Activated CD4-positive, alpha-beta T cell treated with anti-CD3 and anti-CD28 coated beads for 1 hour (primary cell): ENCODE data around the gene RAB10.
"Not testable (repeated sequence)": the region's sequence is repeated elsewhere in the genome, so short reads cannot be mapped to it uniquely, and the experiment has no call there.

ENCODE experiments used
- DNase-seq: peaks from one replicate; pipeline ENCODE4 v3.0.0-alpha.2; 2020

Gene RAB10

GRCh38 chr2:26064846-26065245 lies 31.0 kb downstream of the RAB10 start:
- no peak for DNase-seq

GRCh38 chr2:26067186-26067974 lies 33.5 kb downstream of the RAB10 start:
- DNase-seq = no peak

GRCh38 chr2:26067980-26068507 lies 34.2 kb downstream of the RAB10 start:
- no peak for DNase-seq

- DNase-seq = peak; percentile 19
Measured at GRCh38 chr2:26068602-26069298, 34.9 kb downstream of the RAB10 start.

- no peak for DNase-seq
Measured at GRCh38 chr2:26070730-26071129, 36.8 kb downstream of the RAB10 start.

GRCh38 chr2:26072925-26073768 lies 39.3 kb downstream of the RAB10 start:
- no peak for DNase-seq

- DNase-seq = no peak
Measured at GRCh38 chr2:26073830-26074229, 39.9 kb downstream of the RAB10 start.

GRCh38 chr2:26074676-26075075 lies 40.8 kb downstream of the RAB10 start:
- no peak for DNase-seq

- no peak for DNase-seq
Measured at GRCh38 chr2:26075173-26075572, 41.3 kb downstream of the RAB10 start.

- DNase-seq = no peak
Measured at GRCh38 chr2:26076001-26076587, 42.2 kb downstream of the RAB10 start.

- no peak for DNase-seq
Measured at GRCh38 chr2:26077291-26077690, 43.4 kb downstream of the RAB10 start.

GRCh38 chr2:26078939-26079338 lies 45.1 kb downstream of the RAB10 start:
- no peak for DNase-seq

- no peak for DNase-seq
Measured at GRCh38 chr2:26080356-26080755, 46.5 kb downstream of the RAB10 start.

- DNase-seq = not testable (repeated sequence)
Measured at GRCh38 chr2:26080925-26081324, 47.0 kb downstream of the RAB10 start.

- DNase-seq = no peak
Measured at GRCh38 chr2:26081556-26081955, 47.7 kb downstream of the RAB10 start.

GRCh38 chr2:26086155-26086637 lies 52.3 kb downstream of the RAB10 start:
- no peak for DNase-seq

- no peak for DNase-seq
Measured at GRCh38 chr2:26086779-26087178, 52.9 kb downstream of the RAB10 start.

GRCh38 chr2:26088038-26088643 lies 54.3 kb downstream of the RAB10 start:
- DNase-seq = no peak

GRCh38 chr2:26088931-26089330 lies 55.0 kb downstream of the RAB10 start:
- not testable (repeated sequence) for DNase-seq

- DNase-seq = no peak
Measured at GRCh38 chr2:26089337-26089736, 55.5 kb downstream of the RAB10 start.

GRCh38 chr2:26095758-26096157 lies 61.9 kb downstream of the RAB10 start:
- DNase-seq = no peak

- no peak for DNase-seq
Measured at GRCh38 chr2:26099933-26100332, 66.0 kb downstream of the RAB10 start.
